GM12872 (cell line): ENCODE data around the gene BTG1.

Experiments used
- CTCF ChIP-seq: IDR thresholded peaks from 3 replicates; pipeline ENCODE4 v1.5.1; 2011; ENCODE audit warnings: low read depth, mild to moderate bottlenecking, low read length, moderate library complexity; ENCODE audit not compliant: insufficient read depth

The BTG1 gene

GRCh38 chr12:92129609-92130008, 16.0 kb downstream of the BTG1 start:
- TF ChIP-seq CTCF: no peak

GRCh38 chr12:92128612-92129011, 17.0 kb downstream of the BTG1 start:
- TF ChIP-seq CTCF: no peak

- no peak for TF ChIP-seq CTCF
Observed at GRCh38 chr12:92124689-92125029, 21.0 kb downstream of the BTG1 start.

- TF ChIP-seq CTCF: no peak
Observed at GRCh38 chr12:92123780-92124688, 21.6 kb downstream of the BTG1 start.

- no peak for TF ChIP-seq CTCF
Observed at GRCh38 chr12:92122941-92123779, 22.5 kb downstream of the BTG1 start.

- no peak for TF ChIP-seq CTCF
Observed at GRCh38 chr12:92121826-92122225, 23.8 kb downstream of the BTG1 start.

- no peak for TF ChIP-seq CTCF
Observed at GRCh38 chr12:92118826-92119536, 26.7 kb downstream of the BTG1 start.
